GM19328 (cell line): ENCODE data around the gene LMAN1L.
A peak's percentile ranks its signal among the peaks of the same experiment; 100 is the strongest.

ENCODE experiments used
- ATAC-seq: cut with Tn5 transposase; IDR thresholded peaks from one replicate; pipeline ENCODE4 v1.9.1; 2021; ENCODE audit warnings: mild to moderate bottlenecking, moderate library complexity; ENCODE audit not compliant: unreplicated experiment

The LMAN1L gene

GRCh38 chr15:74854453-74855022 lies 41.9 kb downstream of the LMAN1L start:
- ATAC-seq = no peak

DNA sequence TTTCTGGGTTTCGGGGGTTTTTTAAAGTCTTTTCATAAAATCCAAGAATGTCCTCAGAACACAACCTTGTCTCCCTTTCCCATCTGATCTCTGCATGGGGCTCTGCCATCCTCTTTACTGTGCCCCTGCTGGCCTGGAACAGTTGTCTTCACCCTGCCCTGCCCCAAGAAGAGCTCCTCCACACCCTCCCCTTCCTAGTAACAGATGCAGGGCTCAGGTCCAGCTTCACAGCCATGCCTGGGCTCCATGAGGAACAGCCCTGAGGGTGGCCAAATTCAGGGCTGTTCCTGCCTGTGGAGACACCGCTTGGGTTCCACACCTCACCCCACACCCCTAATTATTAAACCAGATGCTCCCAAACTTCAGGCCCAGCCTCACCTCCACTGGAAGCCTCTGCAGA lies 43.2 kb downstream of the LMAN1L start:
- no peak for ATAC-seq

DNA sequence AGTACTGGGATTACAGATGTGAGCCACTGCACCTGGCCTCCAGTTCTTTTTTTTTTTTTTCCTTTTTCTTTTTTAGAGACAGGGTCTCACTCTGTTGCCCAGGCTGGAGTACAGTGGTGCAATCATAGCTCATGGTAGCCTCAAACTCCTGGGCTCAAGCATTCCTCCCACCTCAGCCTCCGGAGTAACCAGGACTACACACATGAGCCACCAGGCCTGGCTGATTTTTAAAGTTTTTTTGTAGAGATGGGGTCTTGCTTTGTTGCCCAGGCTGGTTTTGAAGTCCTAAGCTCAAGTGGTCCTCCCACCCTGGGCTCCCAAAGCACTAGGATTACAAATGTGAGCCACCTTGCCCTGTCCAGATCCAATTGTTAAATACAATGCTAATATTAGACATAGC lies 43.9 kb downstream of the LMAN1L start:
- ATAC-seq = no peak

GRCh38 chr15:74857082-74857655 lies 44.5 kb downstream of the LMAN1L start:
- no peak for ATAC-seq

GRCh38 chr15:74857671-74858368 lies 45.2 kb downstream of the LMAN1L start:
- ATAC-seq = no peak

GRCh38 chr15:74858369-74858740 lies 45.7 kb downstream of the LMAN1L start:
- no peak for ATAC-seq

GRCh38 chr15:74863239-74864056 lies 50.8 kb downstream of the LMAN1L start:
- no peak for ATAC-seq

GRCh38 chr15:74864296-74864695 lies 51.7 kb downstream of the LMAN1L start:
- no peak for ATAC-seq

DNA sequence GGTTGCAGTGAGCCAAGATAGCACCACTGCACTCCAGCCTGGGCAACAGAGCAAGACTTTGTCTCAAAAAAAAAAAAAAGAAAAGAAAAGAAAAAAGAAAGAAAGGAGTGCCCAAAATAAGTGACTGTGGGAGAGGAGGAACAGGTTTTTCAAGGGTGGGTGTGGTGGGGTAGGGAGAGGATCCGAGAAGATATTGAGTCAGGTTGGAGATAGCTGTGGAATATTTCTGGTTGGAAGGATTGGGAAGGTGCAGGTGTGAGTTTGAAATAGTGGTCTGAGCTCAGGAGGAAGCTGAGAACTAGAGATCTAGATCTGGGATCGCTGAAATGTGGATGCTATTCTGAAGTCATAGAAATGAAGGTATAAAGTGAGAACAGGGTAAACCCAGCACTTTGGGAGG lies 52.7 kb downstream of the LMAN1L start:
- no peak for ATAC-seq

DNA sequence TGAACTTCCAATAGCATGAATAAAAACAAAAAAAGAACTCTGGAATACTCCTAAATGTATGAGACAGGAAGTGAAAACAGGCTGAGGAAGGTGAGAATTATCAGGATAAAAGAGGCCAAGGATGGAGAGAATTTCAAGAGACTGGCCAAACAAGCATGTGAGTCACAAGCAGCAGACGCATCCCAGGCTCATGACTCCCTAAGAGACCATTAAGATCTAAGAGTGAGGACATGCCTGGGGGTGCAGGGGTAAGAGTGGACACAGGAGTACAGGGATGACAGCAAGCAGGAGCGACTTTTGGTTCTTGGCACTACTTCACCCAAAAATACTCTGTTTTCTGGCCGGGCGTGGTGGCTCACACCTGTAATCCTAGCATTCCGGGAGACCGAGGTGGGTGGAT lies 53.5 kb downstream of the LMAN1L start:
- ATAC-seq = no peak

DNA sequence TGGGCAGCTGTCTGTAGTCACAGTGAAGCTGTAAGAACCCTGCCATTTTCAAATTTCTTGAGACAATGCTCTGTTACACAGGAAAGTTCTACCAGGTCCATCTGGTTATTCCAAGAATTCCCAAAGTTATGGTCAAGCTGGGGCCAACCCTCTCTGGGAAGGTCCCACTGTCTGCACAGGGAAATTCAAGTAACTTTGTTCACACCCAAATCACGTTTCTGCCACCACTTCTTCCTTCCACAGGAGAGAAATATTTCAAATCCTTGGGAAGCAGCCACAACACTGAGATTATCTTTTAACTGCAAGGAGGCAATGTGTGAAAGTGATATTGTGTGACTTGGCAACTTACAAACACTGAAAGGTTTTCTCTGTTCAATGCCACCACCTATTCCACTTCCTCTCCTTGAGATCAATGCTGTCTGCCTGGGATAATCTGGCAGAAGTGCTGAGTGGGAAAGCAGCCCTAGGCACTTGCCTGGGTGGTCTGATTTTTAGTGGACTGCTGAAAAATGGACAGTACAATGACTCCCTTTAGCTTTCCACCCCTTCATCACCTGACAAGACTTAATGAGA lies 54.9 kb downstream of the LMAN1L start:
- no peak for ATAC-seq

DNA sequence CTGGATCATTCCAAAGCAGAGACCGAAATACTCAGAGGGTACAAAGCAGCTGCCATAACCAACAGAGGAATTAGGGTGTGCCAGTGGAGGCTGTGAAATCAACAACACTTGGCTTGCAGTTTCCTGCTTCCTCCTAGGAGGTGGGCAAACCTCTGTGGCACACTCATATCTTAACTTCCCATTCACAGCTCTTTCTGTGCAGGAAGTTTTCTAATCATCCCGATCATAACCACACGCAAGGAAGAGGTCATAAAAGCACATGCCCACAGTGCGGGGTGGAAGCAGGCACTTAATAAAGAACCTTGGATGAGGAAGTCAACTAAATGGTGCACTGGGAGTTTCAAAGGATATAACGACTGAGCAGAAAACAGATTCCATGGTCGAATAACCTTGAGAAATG lies 55.4 kb downstream of the LMAN1L start:
- ATAC-seq = no peak

DNA sequence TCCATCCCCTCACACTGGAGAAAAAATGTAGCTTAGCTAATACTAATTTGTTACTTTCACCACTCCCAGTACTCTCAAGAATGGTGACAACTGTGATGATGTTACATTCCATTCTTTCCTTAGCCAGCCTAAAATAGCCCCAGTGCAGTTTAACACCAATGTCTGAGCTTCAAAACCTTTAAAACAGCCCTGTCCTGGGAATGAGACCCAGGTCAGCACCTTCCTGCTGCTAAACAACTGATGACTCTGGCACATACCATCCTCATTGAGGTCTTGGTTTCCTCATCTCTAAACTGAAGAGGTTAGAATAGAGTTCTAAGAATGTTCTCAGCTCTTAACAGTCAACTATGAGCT lies 56.7 kb downstream of the LMAN1L start:
- no peak for ATAC-seq

DNA sequence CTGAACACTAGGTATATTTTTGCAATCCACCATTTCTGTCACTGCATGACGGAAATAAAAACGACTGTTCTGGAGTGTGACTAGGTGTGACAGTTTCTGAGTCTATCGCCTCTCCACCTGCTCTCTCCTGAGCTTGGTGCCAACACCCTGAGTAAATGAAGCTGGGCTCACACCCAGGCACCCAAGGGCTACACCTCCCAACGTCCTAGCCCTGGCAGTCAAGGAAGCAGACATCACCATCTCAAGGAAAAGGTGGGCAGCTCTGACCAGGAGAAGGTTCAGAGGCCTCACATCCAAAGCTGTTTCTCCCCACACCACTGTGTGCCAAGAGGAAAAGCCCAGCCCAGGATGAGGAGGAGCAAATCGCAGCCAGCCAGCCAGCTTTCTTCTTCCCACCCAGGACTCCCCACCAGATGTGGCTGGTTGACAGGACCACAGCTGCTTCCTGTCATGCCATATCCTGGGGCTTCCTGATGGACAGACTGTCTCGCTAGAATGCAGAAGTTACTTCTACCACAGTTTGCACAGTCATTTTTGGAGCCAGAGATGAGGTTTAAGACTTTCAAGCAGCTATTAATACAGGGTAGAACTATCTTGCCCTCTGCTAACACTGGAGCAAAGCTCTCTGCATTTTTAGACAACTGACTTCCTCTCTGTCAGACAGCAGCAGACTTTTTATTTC lies 57.2 kb downstream of the LMAN1L start:
- ATAC-seq = peak; percentile 35

- no peak for ATAC-seq
Measured at GRCh38 chr15:74870436-74871215, 58.0 kb downstream of the LMAN1L start.

DNA sequence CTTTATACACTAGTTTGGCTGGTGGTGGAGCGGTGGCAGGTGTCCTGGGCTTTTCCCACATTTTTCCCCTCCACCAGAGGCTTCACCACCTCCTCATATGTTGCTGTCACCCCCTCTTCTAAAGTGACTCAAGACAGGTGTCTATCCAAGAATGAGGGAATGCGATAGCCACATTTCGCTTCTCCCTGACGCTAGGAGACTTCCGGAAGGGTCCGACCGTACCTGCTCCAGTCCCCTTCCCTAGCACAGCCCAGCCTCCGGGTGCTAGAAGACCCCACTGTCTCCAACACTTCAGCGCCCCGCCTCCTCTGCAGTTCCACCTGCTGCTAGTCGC lies 60.0 kb downstream of the LMAN1L start:
- ATAC-seq = no peak

DNA sequence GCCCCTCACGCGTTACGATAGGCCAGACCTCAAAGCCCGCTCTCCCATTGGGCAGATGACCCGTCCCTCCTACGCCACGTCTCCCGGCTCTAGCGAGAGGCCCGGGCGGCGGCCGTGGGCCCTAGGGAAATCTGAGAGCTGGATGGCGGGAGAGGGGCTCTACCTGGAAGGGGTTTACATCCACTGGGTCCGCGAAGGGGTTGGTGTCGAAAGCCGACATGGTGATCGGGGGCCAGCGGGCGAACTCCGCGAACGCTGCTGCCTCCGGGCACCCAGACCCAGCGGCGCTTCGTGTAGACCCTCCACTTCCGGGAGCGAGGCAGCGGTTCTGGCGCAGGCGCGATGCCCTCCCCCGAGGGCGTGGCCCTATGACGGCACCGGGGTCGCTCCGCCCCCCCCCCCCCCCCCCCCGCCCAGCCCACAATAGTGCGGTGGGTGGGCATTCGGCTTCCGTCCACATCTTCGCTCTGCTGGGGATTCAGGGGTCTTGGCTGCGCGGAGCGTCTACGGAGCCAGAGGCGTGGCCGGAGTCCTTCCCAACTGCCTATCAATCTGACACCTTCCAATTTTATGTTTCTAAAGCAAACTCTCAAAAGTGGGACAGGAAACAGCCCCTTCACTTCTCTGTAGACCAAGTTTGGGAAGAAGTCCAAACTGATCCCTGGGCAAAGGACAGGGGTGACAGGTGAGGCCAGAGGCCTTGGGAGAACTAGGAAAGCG lies 60.6 kb downstream of the LMAN1L start, which contains the start of gene SCAMP2:
SCAMP2 (minus strand) TSS at position 330 of the 720 bp plus-strand sequence; CDS start at position 220, 110 bp downstream.
- ATAC-seq = peak; percentile 75

- ATAC-seq = no peak
Measured at GRCh38 chr15:74873756-74874424, 61.3 kb downstream of the LMAN1L start.
